HepG2 (cell line): ENCODE measurements around the gene BTBD17. TPM values are rescaled to one million over a fixed set of nuclear protein-coding genes. Genes with fewer than 3 reads are reported as not detected.

ENCODE experiments used
- AHDC1 ChIP-seq: sonication (generic); formaldehyde crosslinking; IDR thresholded peaks from 2 replicates; pipeline ENCODE4 v1.5.1; 2020; ENCODE audit warnings: mild to moderate bottlenecking, missing genetic modification reagents, borderline replicate concordance
- ARNT ChIP-seq: fragments of 450-650 bp; IDR thresholded peaks from 2 replicates; pipeline ENCODE4 v1.6.1; 2017
- EEA1 ChIP-seq: sonication (generic); formaldehyde crosslinking; IDR thresholded peaks from 2 replicates; pipeline ENCODE4 v1.5.1; 2020; ENCODE audit warnings: mild to moderate bottlenecking, missing genetic modification reagents, borderline replicate concordance
- LCORL ChIP-seq, 2 experiments: fragments of 450-650 bp in 1 of 2; sonication (generic) in 1 of 2; formaldehyde crosslinking in 1 of 2; IDR thresholded peaks; 2 replicates each; pipeline versions ENCODE4 v1.5.0 to v1.6.1; 2017 to 2020; ENCODE audit warnings: antibody characterized with exemption in 1 of 2, missing genetic modification reagents in 1 of 2
- PLRG1 ChIP-seq: fragments of 450-650 bp; conservative IDR thresholded peaks from 2 replicates; pipeline ENCODE4 v1.6.1; 2016
- RBAK ChIP-seq: sonication (generic); formaldehyde crosslinking; IDR thresholded peaks from 2 replicates; pipeline ENCODE4 v1.5.1; 2020; ENCODE audit warnings: mild to moderate bottlenecking, missing genetic modification reagents
- SP140L ChIP-seq: sonication (generic); formaldehyde crosslinking; IDR thresholded peaks from 2 replicates; pipeline ENCODE4 v1.4.0; 2020; ENCODE audit warnings: missing genetic modification reagents, borderline replicate concordance
- ZBTB49 ChIP-seq: sonication (generic); formaldehyde crosslinking; IDR thresholded peaks from 2 replicates; pipeline ENCODE4 v1.4.0; 2020; ENCODE audit warnings: missing genetic modification reagents, borderline replicate concordance
- ZNF24 ChIP-seq: fragments of 450-650 bp; IDR thresholded peaks from 2 replicates; pipeline ENCODE4 v1.6.1; 2017; ENCODE audit warnings: antibody characterized with exemption, mild to moderate bottlenecking
- ZNF556 ChIP-seq: sonication (generic); formaldehyde crosslinking; IDR thresholded peaks from 2 replicates; pipeline ENCODE4 v1.4.0; 2020; ENCODE audit warnings: mild to moderate bottlenecking, missing genetic modification reagents, borderline replicate concordance
- ZNF574 ChIP-seq: sonication (generic); formaldehyde crosslinking; IDR thresholded peaks from 2 replicates; pipeline ENCODE4 v1.4.0; 2020; ENCODE audit warnings: missing genetic modification reagents
- ZNF782 ChIP-seq: sonication (generic); formaldehyde crosslinking; IDR thresholded peaks from 2 replicates; pipeline ENCODE4 v1.4.0; 2020; ENCODE audit warnings: missing genetic modification reagents, mild to moderate bottlenecking, borderline replicate concordance
- polyA plus RNA-seq, 8 experiments: library from polyadenylated mRNA; depleted of rRNA in 3 of 8; stranded (reverse) in 7 of 8; unstranded in 1 of 8; fragments of >200 nt; fragmentation: Illumina TruSeq in 4 of 8; extraction: Trizol in 4 of 8; gene quantifications; 2 replicates each; pipeline versions ENCODE4 v1.2.1 to v1.2.3, GENCODE V29; 2011 to 2016; ENCODE audit warnings: low read depth in 4 of 8, missing spikeins in 1 of 8, mixed read lengths in 1 of 8; ENCODE audit not compliant: insufficient read depth in 1 of 8
- total RNA-seq, 5 experiments: library from RNA; depleted of rRNA; stranded (reverse); fragments of >200 nt; fragmentation: Illumina TruSeq; extraction: Trizol; gene quantifications; 2 replicates each; pipeline ENCODE4 v1.2.3, GENCODE V29; 2016; ENCODE audit warnings: low read depth in 1 of 5
- TF ChIP-seq, protein P1 (sequence below): sonication (generic); formaldehyde crosslinking; IDR thresholded peaks from 2 replicates; pipeline ENCODE4 v1.4.0; 2020; ENCODE audit warnings: missing genetic modification reagents

BTBD17 gene
- total and polyA plus RNA-seq, 2 of the 13 experiments (the other 11 are each of a cell fraction or from before 2014, with no cell fraction given), result not detected

GRCh38 chr17:74351552-74352210, 10.0 kb downstream of the BTBD17 start (continued):
- TF ChIP-seq, protein P1, sequence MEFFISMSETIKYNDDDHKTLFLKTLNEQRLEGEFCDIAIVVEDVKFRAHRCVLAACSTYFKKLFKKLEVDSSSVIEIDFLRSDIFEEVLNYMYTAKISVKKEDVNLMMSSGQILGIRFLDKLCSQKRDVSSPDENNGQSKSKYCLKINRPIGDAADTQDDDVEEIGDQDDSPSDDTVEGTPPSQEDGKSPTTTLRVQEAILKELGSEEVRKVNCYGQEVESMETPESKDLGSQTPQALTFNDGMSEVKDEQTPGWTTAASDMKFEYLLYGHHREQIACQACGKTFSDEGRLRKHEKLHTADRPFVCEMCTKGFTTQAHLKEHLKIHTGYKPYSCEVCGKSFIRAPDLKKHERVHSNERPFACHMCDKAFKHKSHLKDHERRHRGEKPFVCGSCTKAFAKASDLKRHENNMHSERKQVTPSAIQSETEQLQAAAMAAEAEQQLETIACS, result 0 out of 2 replicates have a peak, but pooled peaks have one; percentile 18
- TF ChIP-seq ZBTB49 (CRISPR knock-in tag) (no peak), RBAK (CRISPR knock-in tag) (no peak), LCORL (IDR thresholded peaks at IDR 0.05) (no peak), LCORL (CRISPR knock-in tag; IDR thresholded peaks at IDR 0.05) (no peak), PLRG1 (no peak), EEA1 (CRISPR knock-in tag) (no peak), SP140L (CRISPR knock-in tag) (no peak), AHDC1 (CRISPR knock-in tag) (no peak), ARNT (no peak), ZNF556 (CRISPR knock-in tag) (no peak), ZNF574 (CRISPR knock-in tag) (no peak), ZNF24 (no peak), ZNF782 (CRISPR knock-in tag) (no peak)
